Measurements from ENCODE around the gene DEFB131B.
"Not testable (repeated sequence)": the region's sequence is repeated elsewhere in the genome, so short reads cannot be mapped to it uniquely, and the experiment has no call there.

GRCh38 chr11:71911321-71911985 lies 33.2 kb downstream of the DEFB131B start:
- not testable (repeated sequence) for TF ChIP-seq CTCF (IDR thresholded peaks at IDR 0.05; ENCODE audit: low read length); EZH2phosphoT487 (IDR thresholded peaks at IDR 0.05; ENCODE audit: low read length); EZH2 (optimal IDR thresholded peaks at IDR 0.05; ENCODE audit: low read depth, low read length)

All from MM.1S (cell line).